ENCODE results near the gene DENND4A.
A peak's percentile ranks its signal among the peaks of the same experiment; 100 is the strongest.

The DENND4A gene

GRCh38 chr15:65659502-65660052 lies 132.5 kb downstream of the DENND4A start:
- DNase-seq: no peak

- no peak for DNase-seq
Observed at GRCh38 chr15:65655457-65655856, 136.6 kb downstream of the DENND4A start.

GRCh38 chr15:65655026-65655425 lies 137.1 kb downstream of the DENND4A start:
- DNase-seq: peak; percentile 34

GRCh38 chr15:65653801-65654521 lies 138.1 kb downstream of the DENND4A start:
- DNase-seq: peak; percentile 18

GRCh38 chr15:65653341-65653740 lies 138.8 kb downstream of the DENND4A start:
- peak; percentile 25 for DNase-seq

- DNase-seq: no peak
Observed at GRCh38 chr15:65651831-65652749, 140.0 kb downstream of the DENND4A start.

GRCh38 chr15:65651042-65651322 lies 141.1 kb downstream of the DENND4A start:
- DNase-seq: no peak

GRCh38 chr15:65650312-65651041 lies 141.6 kb downstream of the DENND4A start:
- DNase-seq: no peak

GRCh38 chr15:65646486-65646885 lies 145.6 kb downstream of the DENND4A start:
- DNase-seq: peak; percentile 68

- no peak for DNase-seq
Observed at GRCh38 chr15:65645392-65645791, 146.7 kb downstream of the DENND4A start.

GRCh38 chr15:65644282-65644681 lies 147.8 kb downstream of the DENND4A start:
- no peak for DNase-seq

GRCh38 chr15:65642594-65642993 lies 149.5 kb downstream of the DENND4A start:
- no peak for DNase-seq

GRCh38 chr15:65641768-65642475 lies 150.2 kb downstream of the DENND4A start:
- DNase-seq: no peak

- DNase-seq: no peak
Observed at GRCh38 chr15:65639509-65639908, 152.6 kb downstream of the DENND4A start.

- DNase-seq: peak; percentile 82
Observed at GRCh38 chr15:65638681-65639089, 153.4 kb downstream of the DENND4A start.

GRCh38 chr15:65638109-65638508 lies 154.0 kb downstream of the DENND4A start:
- DNase-seq: no peak

GRCh38 chr15:65634356-65634755 lies 157.7 kb downstream of the DENND4A start:
- DNase-seq: no peak

GRCh38 chr15:65633752-65634151 lies 158.3 kb downstream of the DENND4A start:
- DNase-seq: no peak

- no peak for DNase-seq
Observed at GRCh38 chr15:65632780-65633375, 159.2 kb downstream of the DENND4A start.

- no peak for DNase-seq
Observed at GRCh38 chr15:65631503-65631902, 160.6 kb downstream of the DENND4A start.

- DNase-seq: no peak
Observed at GRCh38 chr15:65630760-65631159, 161.3 kb downstream of the DENND4A start.

GRCh38 chr15:65629548-65629947 lies 162.5 kb downstream of the DENND4A start:
- no peak for DNase-seq

Data from fibroblast of upper back skin (primary cell).